Liver (tissue), 9 donors: ENCODE measurements around the gene ABCC10. TPM values are rescaled to one million over a fixed set of nuclear protein-coding genes. Genes with fewer than 3 reads are reported as not detected.

Experiments
- DNase-seq: peaks from one replicate; pipeline ENCODE4 v3.0.0-alpha.2; 2017; ENCODE audit warnings: low spot score
- H3K27ac ChIP-seq, 2 donors: one replicate each; pipeline ENCODE4 v1.7.0; 2013; ENCODE audit warnings: inconsistent platforms in 2 of 2, low read length in 2 of 2, control low read depth in 1 of 2, low read depth in 1 of 2, mild to moderate bottlenecking in 1 of 2
- H3K27me3 ChIP-seq, 4 donors: one replicate each; pipeline versions ENCODE4 v1.6.1 to v1.7.0; 2013; ENCODE audit warnings: low read length in 3 of 4, inconsistent platforms in 1 of 4, mild to moderate bottlenecking in 1 of 4, moderate library complexity in 1 of 4; ENCODE audit not compliant: control insufficient read depth in 4 of 4, insufficient read depth in 4 of 4
- H3K36me3 ChIP-seq, 4 donors: one replicate each; pipeline versions ENCODE4 v1.6.1 to v1.7.0; 2013; ENCODE audit warnings: low read length in 3 of 4, mild to moderate bottlenecking in 3 of 4, low read depth in 1 of 4, moderate library complexity in 1 of 4; ENCODE audit not compliant: control insufficient read depth in 4 of 4, insufficient read depth in 3 of 4
- H3K4me1 ChIP-seq, 4 donors: one replicate each; pipeline versions ENCODE4 v1.6.1 to v1.7.0; 2013; ENCODE audit warnings: low read length in 3 of 4, mild to moderate bottlenecking in 3 of 4, moderate library complexity in 1 of 4; ENCODE audit not compliant: control insufficient read depth in 4 of 4, insufficient read depth in 4 of 4
- H3K4me3 ChIP-seq, 3 donors: one replicate each; pipeline versions ENCODE4 v1.6.1 to v1.7.0; 2013; ENCODE audit warnings: low read length in 3 of 3, control low read depth in 1 of 3, low read depth in 1 of 3, mild to moderate bottlenecking in 1 of 3
- H3K9ac ChIP-seq, 2 donors: one replicate each; pipeline ENCODE4 v1.7.0; 2013; ENCODE audit warnings: low read length in 2 of 2, mild to moderate bottlenecking in 2 of 2, moderate library complexity in 2 of 2, control low read depth in 1 of 2, low read depth in 1 of 2
- H3K9me3 ChIP-seq, 4 donors: one replicate each; pipeline versions ENCODE4 v1.6.1 to v1.7.0; 2013; ENCODE audit warnings: low read length in 3 of 4; ENCODE audit not compliant: control insufficient read depth in 4 of 4
- ATF3 ChIP-seq: IDR thresholded peaks from 2 replicates; pipeline ENCODE4 v1.6.1; 2016; ENCODE audit warnings: antibody characterized with exemption
- EGR1 ChIP-seq, 2 donors: IDR thresholded peaks; 2 replicates each; pipeline ENCODE4 v1.6.1; 2016 to 2018; ENCODE audit warnings: antibody characterized with exemption in 2 of 2, low read depth in 2 of 2
- FOXA1 ChIP-seq: IDR thresholded peaks from 2 replicates; pipeline ENCODE4 v1.6.1; 2016; ENCODE audit warnings: antibody characterized with exemption
- GABPA ChIP-seq, 2 donors: IDR thresholded peaks in 1 of 2; conservative IDR thresholded peaks in 1 of 2; 2 replicates each; pipeline ENCODE4 v1.6.1; 2016; ENCODE audit warnings: antibody characterized with exemption in 2 of 2, mild to moderate bottlenecking in 1 of 2, moderate library complexity in 1 of 2
- JUND ChIP-seq, 2 donors: IDR thresholded peaks; 2 replicates each; pipeline ENCODE4 v1.6.1; 2016; ENCODE audit warnings: antibody characterized with exemption in 2 of 2
- RAD21 ChIP-seq, 2 donors: IDR thresholded peaks; 2 replicates each; pipeline ENCODE4 v1.6.1; 2016; ENCODE audit warnings: antibody characterized with exemption in 2 of 2, mild to moderate bottlenecking in 2 of 2
- REST ChIP-seq: IDR thresholded peaks from 2 replicates; pipeline ENCODE4 v1.6.1; 2016; ENCODE audit warnings: antibody characterized with exemption, mild to moderate bottlenecking
- RXRA ChIP-seq, 2 donors: IDR thresholded peaks; 2 replicates each; pipeline ENCODE4 v1.6.1; 2017 to 2018; ENCODE audit warnings: antibody characterized with exemption in 2 of 2, mild to moderate bottlenecking in 1 of 2
- TAF1 ChIP-seq: conservative IDR thresholded peaks from 2 replicates; pipeline ENCODE4 v1.6.1; 2016; ENCODE audit warnings: antibody characterized with exemption, mild to moderate bottlenecking
- YY1 ChIP-seq: IDR thresholded peaks from 2 replicates; pipeline ENCODE4 v1.6.1; 2016; ENCODE audit warnings: antibody characterized with exemption, mild to moderate bottlenecking
- WGBS: extraction: QIAGEN DNeasy Blood & Tissue Kit; methylation state at CpG from one replicate; pipeline ENCODE4 v1.1.7; 2013; 5-methylcytosine and 5-hydroxymethylcytosine counted together
- polyA plus RNA-seq, 2 donors: library from polyadenylated mRNA; stranded (reverse) in 1 of 2; unstranded in 1 of 2; fragments of 200-250 nt in 1 of 2; fragments of >200 nt in 1 of 2; fragmentation: Nextera tagmentation in 1 of 2; extraction: Ambion mirVana in 1 of 2; gene quantifications; one replicate each; pipeline versions ENCODE4 v1.2.1 to v1.2.3, GENCODE V29; 2013 to 2015
- total RNA-seq, 2 donors: library from RNA; depleted of rRNA; stranded (reverse); fragments of >200 nt; gene quantifications; one replicate each; pipeline ENCODE4 v1.2.3, GENCODE V29; 2014
- TF ChIP-seq, protein P1 (sequence below): IDR thresholded peaks from 2 replicates; pipeline ENCODE4 v1.6.1; 2016; ENCODE audit warnings: antibody characterized with exemption
- TF ChIP-seq, protein P2 (sequence below): IDR thresholded peaks from 2 replicates; pipeline ENCODE4 v1.6.1; 2016; ENCODE audit warnings: antibody characterized with exemption
- donor health status: healthy.
- donor health status: healthy.
- donor health status: healthy.
- donor health status: healthy.
- donor health status: healthy.

ABCC10 gene
- total and polyA plus RNA-seq, 4 donors, result 3.9 to 10.6 (median 5.1) TPM

- Histone ChIP-seq H3K27me3 (no peaks in the 10 kb centered on the region), H3K4me3 (no peak overlapping the region), H3K9ac (no peak overlapping the region), H3K9me3 (no peaks in the 10 kb centered on the region), H3K27ac (no peak overlapping the region), H3K36me3 (peaks cover 0 to 13% (median 2%) of the 10 kb centered on the region in 4 donors), H3K4me1 (peaks cover 9 to 12% (median 10%) of the 10 kb centered on the region in 4 donors)
- TF ChIP-seq RXRA (IDR thresholded peaks at IDR 0.05), result no peak
- TF ChIP-seq TAF1, result no peak
- DNase-seq, result no peak
- 87% methylated on average over 8 of the region's 8 CpGs for WGBS
These were observed 5.8 kb downstream of the ABCC10 start for GRCh38 chr6:43433148-43433547.

- H3K9me3 ChIP-seq, result no peaks in the 10 kb centered on the region
- H3K9ac ChIP-seq, result no peak overlapping the region
- H3K36me3 ChIP-seq, result peaks cover 0 to 18% (median 2%) of the 10 kb centered on the region in 4 donors
- DNase-seq, result no peak
- no peak overlapping the region for H3K4me3 ChIP-seq
- no peaks in the 10 kb centered on the region for H3K27me3 ChIP-seq
- 91% methylated on average over 15 of the region's 15 CpGs for WGBS
- peaks cover 0 to 8% (median 0%) of the 10 kb centered on the region in 4 donors for H3K4me1 ChIP-seq
- TF ChIP-seq, protein P1, sequence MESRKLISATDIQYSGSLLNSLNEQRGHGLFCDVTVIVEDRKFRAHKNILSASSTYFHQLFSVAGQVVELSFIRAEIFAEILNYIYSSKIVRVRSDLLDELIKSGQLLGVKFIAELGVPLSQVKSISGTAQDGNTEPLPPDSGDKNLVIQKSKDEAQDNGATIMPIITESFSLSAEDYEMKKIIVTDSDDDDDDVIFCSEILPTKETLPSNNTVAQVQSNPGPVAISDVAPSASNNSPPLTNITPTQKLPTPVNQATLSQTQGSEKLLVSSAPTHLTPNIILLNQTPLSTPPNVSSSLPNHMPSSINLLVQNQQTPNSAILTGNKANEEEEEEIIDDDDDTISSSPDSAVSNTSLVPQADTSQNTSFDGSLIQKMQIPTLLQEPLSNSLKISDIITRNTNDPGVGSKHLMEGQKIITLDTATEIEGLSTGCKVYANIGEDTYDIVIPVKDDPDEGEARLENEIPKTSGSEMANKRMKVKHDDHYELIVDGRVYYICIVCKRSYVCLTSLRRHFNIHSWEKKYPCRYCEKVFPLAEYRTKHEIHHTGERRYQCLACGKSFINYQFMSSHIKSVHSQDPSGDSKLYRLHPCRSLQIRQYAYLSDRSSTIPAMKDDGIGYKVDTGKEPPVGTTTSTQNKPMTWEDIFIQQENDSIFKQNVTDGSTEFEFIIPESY, result no peak
- no peak for TF ChIP-seq RXRA (IDR thresholded peaks at IDR 0.05)
- TF ChIP-seq YY1, result no peak
- TF ChIP-seq EGR1 (IDR thresholded peaks at IDR 0.05; ENCODE audit: low read depth in 2 of 2), result no peak
- no peak for TF ChIP-seq ATF3
- TF ChIP-seq FOXA1, result no peak
- TF ChIP-seq REST, result no peak
- TF ChIP-seq GABPA (IDR thresholded peaks at IDR 0.05 in 1 of 2, conservative IDR thresholded peaks at IDR 0.05 in 1 of 2), result no peak
- TF ChIP-seq RAD21 (IDR thresholded peaks at IDR 0.05), result no peak
- TF ChIP-seq JUND (IDR thresholded peaks at IDR 0.05), result no peak
- TF ChIP-seq, protein P2, sequence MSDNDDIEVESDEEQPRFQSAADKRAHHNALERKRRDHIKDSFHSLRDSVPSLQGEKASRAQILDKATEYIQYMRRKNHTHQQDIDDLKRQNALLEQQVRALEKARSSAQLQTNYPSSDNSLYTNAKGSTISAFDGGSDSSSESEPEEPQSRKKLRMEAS, result no peak
- H3K27ac ChIP-seq, result no peak overlapping the region
These were observed 6.9 kb downstream of the ABCC10 start for GRCh38 chr6:43434001-43434840.
